PC-9 (cell line): ENCODE measurements around the gene PXT1. TPM values are rescaled to one million over a fixed set of nuclear protein-coding genes. Genes with fewer than 3 reads are reported as not detected.

Experiments
- BruUV-seq: library from RNA; stranded (reverse); fragments of 400-500 nt; replicated peaks from 2 replicates; lab custom pipeline; 2021; lab: Mats Ljungman, UMichigan
- CTCF ChIA-PET: fragments of 300-600 bp; sonication (Branson Sonifier 250); formaldehyde crosslinking; loops from one replicate; lab custom pipeline; 2022; ENCODE audit warnings: antibody characterized with exemption; lab: Charles Lee
- POLR2A ChIA-PET: fragments of 300-600 bp; sonication (Branson Sonifier 250); formaldehyde crosslinking; loops from one replicate; lab custom pipeline; 2022; ENCODE audit warnings: antibody characterized with exemption; ENCODE audit not compliant: unreplicated experiment; lab: Charles Lee
- DNase-seq, 2 experiments: peaks; one replicate each; pipeline versions ENCODE4 v3.0.0 to v3.0.0-alpha.2; 2015 to 2022; ENCODE audit warnings: mixed read lengths in 1 of 2
- H2AFZ ChIP-seq: fragments of 200-600 bp; sonication (generic); 2 replicates; pipeline ENCODE4 v1.8.1; 2017; ENCODE audit warnings: antibody characterized with exemption
- H3F3A ChIP-seq: fragments of 200-600 bp; sonication (generic); 2 replicates; pipeline ENCODE4 v1.8.1; 2017; ENCODE audit warnings: antibody characterized with exemption, mild to moderate bottlenecking, low read depth; ENCODE audit not compliant: insufficient read depth
- H3K27ac ChIP-seq: fragments of 200-600 bp; sonication (generic); 2 replicates; pipeline ENCODE4 v1.6.1; 2016; ENCODE audit warnings: mixed run types
- H3K27me3 ChIP-seq: fragments of 200-600 bp; sonication (generic); 2 replicates; pipeline ENCODE4 v1.6.1; 2016; ENCODE audit warnings: low read depth, mixed run types; ENCODE audit not compliant: insufficient read depth
- H3K36me3 ChIP-seq: fragments of 200-600 bp; sonication (generic); 2 replicates; pipeline ENCODE4 v1.6.1; 2016; ENCODE audit warnings: low read depth, mixed run types
- H3K4me1 ChIP-seq: fragments of 200-600 bp; sonication (generic); replicated peaks from 2 replicates; pipeline ENCODE4 v1.6.1; 2016; ENCODE audit warnings: mixed run types; ENCODE audit not compliant: insufficient read depth
- H3K4me2 ChIP-seq: fragments of 200-600 bp; sonication (generic); 2 replicates; pipeline ENCODE4 v1.6.1; 2017; ENCODE audit warnings: mixed run types
- H3K4me3 ChIP-seq: fragments of 200-600 bp; sonication (generic); 2 replicates; pipeline ENCODE4 v1.6.1; 2016; ENCODE audit warnings: mixed run types
- H3K79me2 ChIP-seq: fragments of 200-600 bp; sonication (generic); 2 replicates; pipeline ENCODE4 v1.6.1; 2017; ENCODE audit warnings: low read depth, mixed run types
- H3K9me2 ChIP-seq: fragments of 200-600 bp; sonication (generic); 2 replicates; pipeline ENCODE4 v1.8.1; 2017; ENCODE audit warnings: mild to moderate bottlenecking; ENCODE audit not compliant: insufficient read depth
- H3K9me3 ChIP-seq: fragments of 200-600 bp; sonication (generic); 2 replicates; pipeline ENCODE4 v1.8.1; 2016; ENCODE audit warnings: low read depth; ENCODE audit not compliant: insufficient read depth
- H4K20me1 ChIP-seq: fragments of 200-600 bp; sonication (generic); 2 replicates; pipeline ENCODE4 v1.8.1; 2017; ENCODE audit not compliant: insufficient read depth
- CTCF ChIP-seq: fragments of 200-600 bp; sonication (generic); conservative IDR thresholded peaks from 2 replicates; pipeline ENCODE4 v1.6.1; 2017; ENCODE audit warnings: mixed run types, antibody characterized with exemption, mild to moderate bottlenecking, moderate library complexity
- EZH2 ChIP-seq: fragments of 200-600 bp; sonication (generic); IDR thresholded peaks from 2 replicates; pipeline ENCODE4 v1.8.0; 2017; ENCODE audit warnings: antibody characterized with exemption, low read depth
- intact Hi-C: fragments of 100-400 bp; cut with micrococcal nuclease; formaldehyde crosslinking; loops from one replicate; pipeline ENCODE4 v1.10.0; 2022; ENCODE audit not compliant: unreplicated experiment
- total RNA-seq: library from RNA; stranded (reverse); gene quantifications from 2 replicates; pipeline ENCODE4 v1.2.3, GENCODE V29; 2021

Gene PXT1
- total RNA-seq, 1 experiment from 2014 or later = not detected

- Histone ChIP-seq H3K9me2 (no peaks in the 10 kb centered on the region), H4K20me1 (no peaks in the 10 kb centered on the region), H3K4me2 (no peak overlapping the region), H3K4me1 (peaks cover 14% of the 10 kb centered on the region), H3K27ac (no peak overlapping the region), H3K36me3 (peaks cover 7% of the 10 kb centered on the region), H3K79me2 (no peaks in the 10 kb centered on the region), H3F3A (peaks cover 32% of the 10 kb centered on the region), H3K27me3 (no peaks in the 10 kb centered on the region), H3K4me3 (no peak overlapping the region), H3K9me3 (no peaks in the 10 kb centered on the region), H2AFZ (no peak overlapping the region)
- TF ChIP-seq CTCF = no peak
- no peak for TF ChIP-seq EZH2
- POLR2A ChIA-PET = no interaction called here
- no peak for DNase-seq
- CTCF ChIA-PET = no interaction called here
- intact Hi-C loops = no loop called here
- BruUV-seq = no TSS peak
Measured at GRCh38 chr6:36489426-36489825, 46.8 kb upstream of the PXT1 start.

GRCh38 chr6:36488221-36488620, 45.6 kb upstream of the PXT1 start:
- Histone ChIP-seq H3K27ac (no peak overlapping the region), H3K4me1 (peaks cover 2% of the 10 kb centered on the region), H4K20me1 (no peaks in the 10 kb centered on the region), H3K36me3 (peaks cover 8% of the 10 kb centered on the region), H3F3A (peaks cover 20% of the 10 kb centered on the region; the same call in 1 of the 2 replicates), H3K9me2 (no peaks in the 10 kb centered on the region), H3K27me3 (no peaks in the 10 kb centered on the region), H3K4me3 (no peak overlapping the region), H3K4me2 (no peak overlapping the region), H3K79me2 (no peaks in the 10 kb centered on the region), H2AFZ (no peak overlapping the region), H3K9me3 (no peaks in the 10 kb centered on the region)
- CTCF ChIA-PET = interaction anchor here (0.6 kb wide), 1 partner anchor 89 kb away, joined by 4 read pairs; no protein-coding TSS in a partner anchor
- TF ChIP-seq EZH2 = no peak
- TF ChIP-seq CTCF = no peak
- POLR2A ChIA-PET = interaction anchor here (0.6 kb wide), 1 partner anchor 239 kb away, joined by 3 read pairs; no protein-coding TSS in a partner anchor
- no TSS peak for BruUV-seq
- intact Hi-C loops = no loop called here
- no peak for DNase-seq

- Histone ChIP-seq H3K27me3 (no peaks in the 10 kb centered on the region), H3K9me2 (no peaks in the 10 kb centered on the region), H3K27ac (no peak overlapping the region), H2AFZ (no peak overlapping the region), H3K4me2 (no peak overlapping the region), H3K4me3 (no peak overlapping the region), H3K4me1 (no peaks in the 10 kb centered on the region), H3K9me3 (no peaks in the 10 kb centered on the region), H4K20me1 (no peaks in the 10 kb centered on the region), H3K36me3 (peaks cover 8% of the 10 kb centered on the region), H3F3A (peaks cover 19% of the 10 kb centered on the region; the same call in 1 of the 2 replicates), H3K79me2 (no peaks in the 10 kb centered on the region)
- POLR2A ChIA-PET = interaction anchor here (0.6 kb wide), 1 partner anchor 79 kb away, joined by 12 read pairs; no protein-coding TSS in a partner anchor
- CTCF ChIA-PET = interaction anchor here (0.6 kb wide), 1 partner anchor 90 kb away, joined by 4 read pairs; no protein-coding TSS in a partner anchor
- DNase-seq = no peak
- TF ChIP-seq CTCF (no peak), EZH2 (no peak)
- no TSS peak for BruUV-seq
- intact Hi-C loops = no loop called here
Measured at GRCh38 chr6:36487698-36488097, 45.0 kb upstream of the PXT1 start.
